Caco-2 (cell line): ENCODE data around the gene LHX1. TPM values are rescaled to one million over a fixed set of nuclear protein-coding genes. Genes with fewer than 3 reads are reported as not detected.

ENCODE experiments used
- BruUV-seq: library from RNA; stranded (reverse); fragments of 400-500 nt; replicated peaks from 2 replicates; lab custom pipeline; 2021; lab: Mats Ljungman, UMichigan
- CTCF ChIA-PET: fragments of 300-600 bp; sonication (Branson Sonifier 250); formaldehyde crosslinking; loops from one replicate; lab custom pipeline; 2022; ENCODE audit warnings: antibody characterized with exemption; lab: Charles Lee
- POLR2A ChIA-PET: fragments of 300-600 bp; sonication (Branson Sonifier 250); formaldehyde crosslinking; loops from one replicate; lab custom pipeline; 2022; ENCODE audit warnings: antibody characterized with exemption; lab: Charles Lee
- DNase-seq, 2 experiments: peaks; one replicate each; pipeline versions ENCODE4 v3.0.0 to v3.0.0-alpha.2; 2020 to 2022
- H3K27me3 ChIP-seq: replicated peaks from 2 replicates; pipeline ENCODE4 v1.6.0; 2011; ENCODE audit warnings: low read length; ENCODE audit not compliant: control insufficient read depth, insufficient read depth
- H3K36me3 ChIP-seq: 2 replicates; pipeline ENCODE4 v1.5.1; 2011; ENCODE audit warnings: low read length; ENCODE audit not compliant: control insufficient read depth, insufficient read depth
- H3K4me1 ChIP-seq: fragments of 250-450 bp; sonication (Bioruptor Pico); 2 replicates; pipeline ENCODE4 v1.5.1; 2020; ENCODE audit warnings: mild to moderate bottlenecking
- H3K4me3 ChIP-seq: 2 replicates; pipeline ENCODE4 v1.5.1; 2011; ENCODE audit warnings: low read depth, mild to moderate bottlenecking, control low read depth, low read length
- H3K9me3 ChIP-seq: fragments of 250-450 bp; sonication (Bioruptor Pico); 2 replicates; pipeline ENCODE4 v1.5.1; 2020; ENCODE audit warnings: mild to moderate bottlenecking, moderate library complexity
- H3K27ac Mint-ChIP-seq: one replicate; pipeline ENCODE4 v1.8.0; 2022; ENCODE audit warnings: mixed read lengths; ENCODE audit not compliant: unreplicated experiment
- H3K27me3 Mint-ChIP-seq: one replicate; pipeline ENCODE4 v1.8.0; 2022; ENCODE audit warnings: mixed read lengths; ENCODE audit not compliant: insufficient read depth, unreplicated experiment
- H3K36me3 Mint-ChIP-seq: one replicate; pipeline ENCODE4 v1.8.0; 2022; ENCODE audit warnings: mild to moderate bottlenecking, mixed read lengths; ENCODE audit not compliant: insufficient read depth, unreplicated experiment
- H3K4me1 Mint-ChIP-seq: one replicate; pipeline ENCODE4 v1.8.0; 2022; ENCODE audit warnings: low read depth, mixed read lengths; ENCODE audit not compliant: unreplicated experiment
- H3K4me3 Mint-ChIP-seq: one replicate; pipeline ENCODE4 v1.8.0; 2022; ENCODE audit warnings: mild to moderate bottlenecking, moderate library complexity, mixed read lengths; ENCODE audit not compliant: unreplicated experiment
- H3K9me3 Mint-ChIP-seq: one replicate; pipeline ENCODE4 v1.8.0; 2022; ENCODE audit warnings: mixed read lengths; ENCODE audit not compliant: unreplicated experiment
- intact Hi-C: fragments of 100-400 bp; cut with micrococcal nuclease; formaldehyde crosslinking; loops from one replicate; pipeline ENCODE4 v1.10.0; 2022; ENCODE audit not compliant: unreplicated experiment
- total RNA-seq: library from RNA; stranded (reverse); gene quantifications from 2 replicates; pipeline ENCODE4 v1.2.3, GENCODE V29; 2022
- TF ChIP-seq, protein P1 (sequence below), 2 experiments: fragments of 200-600 bp in 1 of 2; IDR thresholded peaks; 1 replicate in 1 of 2; 2 replicates in 1 of 2; pipeline versions ENCODE4 v1.5.1 to v1.8.0; 2011 to 2022; ENCODE audit warnings: antibody characterized with exemption in 1 of 2, control low read depth in 1 of 2, inconsistent platforms in 1 of 2, low read depth in 1 of 2, low read length in 1 of 2, mild to moderate bottlenecking in 1 of 2, moderate library complexity in 1 of 2; ENCODE audit not compliant: insufficient read depth in 1 of 2, severe bottlenecking in 1 of 2, unreplicated experiment in 1 of 2

Gene LHX1
- total RNA-seq, 1 experiment from 2014 or later, result not detected

DNA sequence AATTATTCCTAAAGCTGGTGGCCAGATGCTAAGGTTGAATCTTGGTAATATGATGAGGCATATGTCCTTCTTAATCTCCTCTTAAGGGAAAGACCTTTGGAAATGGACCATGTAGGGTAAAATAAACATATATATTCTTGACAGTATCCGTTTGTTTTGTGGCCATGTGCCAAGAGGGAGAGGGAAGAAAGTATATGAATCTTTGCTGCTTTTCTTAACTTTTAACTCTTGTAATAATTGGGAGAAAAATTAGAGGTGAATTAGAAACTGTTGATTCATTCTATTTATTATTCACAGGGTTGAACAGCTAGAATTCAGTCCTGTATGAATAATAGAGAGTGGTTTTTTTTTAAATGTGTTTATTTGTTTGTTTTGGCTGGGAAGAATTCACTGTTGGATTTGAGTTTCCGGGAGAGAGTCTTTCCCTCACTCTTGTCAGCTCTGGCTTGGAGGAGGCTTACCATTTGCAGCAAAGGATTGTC is 43.0 kb downstream of the LHX1 start:
- no peak for DNase-seq
- H3K36me3 Mint-ChIP-seq, result peaks cover 15% of the 10 kb centered on the region

DNA sequence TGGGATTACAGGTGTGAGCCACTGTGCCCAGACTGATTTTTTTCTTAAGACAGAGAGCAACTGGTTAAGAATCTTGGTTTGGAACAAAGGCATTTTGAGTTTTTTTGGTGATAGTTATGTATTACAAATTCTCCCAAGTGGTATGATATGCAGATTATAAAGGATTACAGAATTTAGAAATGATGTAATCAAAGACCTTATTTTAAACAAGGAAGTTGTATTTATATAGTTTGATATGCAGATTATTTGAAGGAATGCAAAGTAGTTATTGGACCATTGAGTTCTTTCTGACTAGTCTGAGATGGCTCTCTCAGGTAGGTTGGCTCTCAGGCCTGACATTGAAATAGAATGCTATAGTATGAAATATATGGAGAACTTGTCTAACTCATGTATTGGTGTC is 46.3 kb downstream of the LHX1 start:
- TF ChIP-seq, protein P1, sequence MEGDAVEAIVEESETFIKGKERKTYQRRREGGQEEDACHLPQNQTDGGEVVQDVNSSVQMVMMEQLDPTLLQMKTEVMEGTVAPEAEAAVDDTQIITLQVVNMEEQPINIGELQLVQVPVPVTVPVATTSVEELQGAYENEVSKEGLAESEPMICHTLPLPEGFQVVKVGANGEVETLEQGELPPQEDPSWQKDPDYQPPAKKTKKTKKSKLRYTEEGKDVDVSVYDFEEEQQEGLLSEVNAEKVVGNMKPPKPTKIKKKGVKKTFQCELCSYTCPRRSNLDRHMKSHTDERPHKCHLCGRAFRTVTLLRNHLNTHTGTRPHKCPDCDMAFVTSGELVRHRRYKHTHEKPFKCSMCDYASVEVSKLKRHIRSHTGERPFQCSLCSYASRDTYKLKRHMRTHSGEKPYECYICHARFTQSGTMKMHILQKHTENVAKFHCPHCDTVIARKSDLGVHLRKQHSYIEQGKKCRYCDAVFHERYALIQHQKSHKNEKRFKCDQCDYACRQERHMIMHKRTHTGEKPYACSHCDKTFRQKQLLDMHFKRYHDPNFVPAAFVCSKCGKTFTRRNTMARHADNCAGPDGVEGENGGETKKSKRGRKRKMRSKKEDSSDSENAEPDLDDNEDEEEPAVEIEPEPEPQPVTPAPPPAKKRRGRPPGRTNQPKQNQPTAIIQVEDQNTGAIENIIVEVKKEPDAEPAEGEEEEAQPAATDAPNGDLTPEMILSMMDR (IDR thresholded peaks at IDR 0.05; ENCODE audit: insufficient read depth in 1 of 2, low read depth in 1 of 2, low read length in 1 of 2, severe bottlenecking in 1 of 2, unreplicated experiment in 1 of 2), result no peak
- no peaks in the 10 kb centered on the region for H3K36me3 ChIP-seq
- peaks cover 40% of the 10 kb centered on the region for H3K36me3 Mint-ChIP-seq
- no peak for DNase-seq
- no peak overlapping the region for H3K27ac Mint-ChIP-seq
- ChIA-PET CTCF (no interaction called here), POLR2A (no interaction called here)
- no peak overlapping the region for H3K4me3 Mint-ChIP-seq
- no peaks in the 10 kb centered on the region for H3K9me3 ChIP-seq
- no TSS peak for BruUV-seq
- intact Hi-C loops, result no loop called here
- H3K4me1 Mint-ChIP-seq, result no peaks in the 10 kb centered on the region
- H3K9me3 Mint-ChIP-seq, result no peaks in the 10 kb centered on the region
- H3K27me3 Mint-ChIP-seq, result no peaks in the 10 kb centered on the region
- H3K4me3 ChIP-seq, result no peak overlapping the region
- no peaks in the 10 kb centered on the region for H3K4me1 ChIP-seq
- no peaks in the 10 kb centered on the region for H3K27me3 ChIP-seq

More for the DNA sequence above, 43.0 kb downstream of the LHX1 start:
- H3K36me3 ChIP-seq, result no peaks in the 10 kb centered on the region
- no peak overlapping the region for H3K4me3 ChIP-seq
- CTCF ChIA-PET, result no interaction called here
- H3K9me3 ChIP-seq, result no peaks in the 10 kb centered on the region
- TF ChIP-seq, protein P1 (IDR thresholded peaks at IDR 0.05; ENCODE audit: insufficient read depth in 1 of 2, low read depth in 1 of 2, low read length in 1 of 2, severe bottlenecking in 1 of 2, unreplicated experiment in 1 of 2), result no peak
- no peaks in the 10 kb centered on the region for H3K4me1 ChIP-seq
- no peaks in the 10 kb centered on the region for H3K27me3 ChIP-seq
- intact Hi-C loops, result no loop called here
- BruUV-seq, result no TSS peak
- Mint-ChIP-seq H3K27ac (no peak overlapping the region), H3K4me1 (peaks cover 4% of the 10 kb centered on the region), H3K4me3 (no peak overlapping the region), H3K9me3 (no peaks in the 10 kb centered on the region), H3K27me3 (no peaks in the 10 kb centered on the region)
- POLR2A ChIA-PET, result no interaction called here

DNA sequence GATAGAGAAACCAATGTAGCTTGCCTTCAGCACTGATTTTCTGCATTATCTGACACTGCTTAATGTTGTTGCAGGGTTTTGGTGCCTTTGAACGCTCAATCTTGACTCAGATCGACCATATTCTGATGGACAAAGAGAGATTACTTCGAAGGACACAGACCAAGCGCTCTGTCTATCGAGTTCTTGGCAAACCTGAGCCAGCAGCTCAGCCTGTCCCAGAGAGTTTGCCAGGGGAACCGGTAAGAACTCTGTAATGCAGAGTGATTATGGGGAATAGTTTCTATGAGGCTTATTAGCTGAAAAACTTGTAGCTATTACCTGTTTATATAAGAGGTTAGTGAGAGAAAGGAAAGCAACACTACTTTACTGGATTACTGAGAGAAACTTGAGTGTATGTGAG is 51.9 kb downstream of the LHX1 start:
- no peak for DNase-seq
- intact Hi-C loops, result no loop called here
- Histone ChIP-seq H3K27me3 (no peaks in the 10 kb centered on the region), H3K4me1 (no peaks in the 10 kb centered on the region), H3K4me3 (no peak overlapping the region), H3K9me3 (no peaks in the 10 kb centered on the region), H3K36me3 (peaks cover 1% of the 10 kb centered on the region; the same call in 1 of the 2 replicates)
- POLR2A ChIA-PET, result no interaction called here
- TF ChIP-seq, protein P1 (IDR thresholded peaks at IDR 0.05; ENCODE audit: insufficient read depth in 1 of 2, low read depth in 1 of 2, low read length in 1 of 2, severe bottlenecking in 1 of 2, unreplicated experiment in 1 of 2), result no peak
- H3K9me3 Mint-ChIP-seq, result no peaks in the 10 kb centered on the region
- no peaks in the 10 kb centered on the region for H3K4me1 Mint-ChIP-seq
- CTCF ChIA-PET, result no interaction called here
- no peak overlapping the region for H3K27ac Mint-ChIP-seq
- H3K27me3 Mint-ChIP-seq, result no peaks in the 10 kb centered on the region
- peaks cover 60% of the 10 kb centered on the region for H3K36me3 Mint-ChIP-seq
- no peak overlapping the region for H3K4me3 Mint-ChIP-seq
- BruUV-seq, result no TSS peak
